ENCODE results near the gene XIST. TPM values are rescaled to one million over a fixed set of nuclear protein-coding genes. Genes with fewer than 3 reads are reported as not detected.

Gene XIST
- polyA plus RNA-seq, 1 donor (not counting 4 experiments of a cell fraction or from before 2014, with no cell fraction given) = 199 TPM

DNA sequence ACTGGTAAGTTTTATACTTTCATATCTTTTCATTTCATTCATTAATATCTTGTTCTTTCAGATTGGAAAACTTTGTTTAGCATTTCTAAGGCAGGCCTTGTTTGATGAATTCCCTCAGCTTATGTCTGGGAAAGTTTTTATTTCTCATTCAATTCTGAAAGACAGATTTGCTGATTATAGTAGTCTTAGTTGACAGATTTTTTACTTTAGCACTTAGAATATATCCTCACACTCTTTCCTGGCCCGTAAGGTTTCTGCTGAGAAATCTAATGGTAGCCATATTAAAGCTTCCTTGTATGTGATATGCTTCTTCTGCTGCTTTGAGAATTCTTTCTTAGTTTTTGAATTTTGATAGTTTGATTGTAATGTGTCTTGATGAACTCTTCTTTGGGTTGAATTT is 7.1 kb upstream of the XIST start:
- Histone ChIP-seq H3K4me3 (ENCODE audit: control insufficient read depth in 2 of 3, extremely low read depth in 1 of 3, insufficient read depth in 2 of 3, low read depth in 1 of 3, low read length in 3 of 3) (no peak overlapping the region), H3K4me1 (ENCODE audit: control insufficient read depth, extremely low read depth, insufficient read depth, low read length) (no peaks in the 10 kb centered on the region), H3K9me1 (ENCODE audit: control insufficient read depth, extremely low read depth, insufficient read depth, low read length) (no peaks in the 10 kb centered on the region), H3K9ac (ENCODE audit: control insufficient read depth, extremely low read depth, insufficient read depth, low read length) (no peak overlapping the region), H2AFZ (ENCODE audit: control insufficient read depth, low read length) (no peak overlapping the region), H3K27me3 (ENCODE audit: control insufficient read depth, extremely low read depth, insufficient read depth, low read length) (peaks cover 5% of the 10 kb centered on the region), H3K4me2 (ENCODE audit: control insufficient read depth, extremely low read depth, insufficient read depth, low read depth, low read length) (no peak overlapping the region), H3K9me3 (ENCODE audit: control insufficient read depth, low read depth, low read length) (no peaks in the 10 kb centered on the region), H3K36me3 (ENCODE audit: control insufficient read depth in 2 of 2, extremely low read depth in 1 of 2, insufficient read depth in 2 of 2, low read length in 2 of 2) (no peaks in the 10 kb centered on the region), H3K79me2 (ENCODE audit: control insufficient read depth, insufficient read depth, low read length) (no peaks in the 10 kb centered on the region), H3K27ac (ENCODE audit: control insufficient read depth, insufficient read depth, low read length) (no peak overlapping the region), H4K20me1 (ENCODE audit: control insufficient read depth, extremely low read depth, insufficient read depth, low read length) (no peaks in the 10 kb centered on the region)
- dilution Hi-C loops (cut with MboI; ENCODE audit: extremely low pct_ligation_motif_present, low sequenced_read_pairs) = loop anchor here (25.0 kb wide), 1 partner anchor 278 kb away; no protein-coding TSS in a partner anchor
- TF ChIP-seq EZH2 (IDR thresholded peaks at IDR 0.05; ENCODE audit: low read length) (no peak), CTCF (optimal IDR thresholded peaks at IDR 0.05 in 1 of 3, IDR thresholded peaks at IDR 0.05 in 1 of 3, conservative IDR thresholded peaks at IDR 0.05 in 1 of 3; ENCODE audit: extremely low read depth in 1 of 3, insufficient read depth in 2 of 3, low read length in 3 of 3) (no peak)
- no peak for DNase-seq (ENCODE audit: low read depth, low spot score)
- no peak for FAIRE-seq

GRCh38 chrX:73855546-73855945 is 3.0 kb upstream of the XIST start:
- DNase-seq (ENCODE audit: low read depth, low spot score) = no peak
- Histone ChIP-seq H3K9me3 (ENCODE audit: control insufficient read depth, low read depth, low read length) (no peaks in the 10 kb centered on the region), H2AFZ (ENCODE audit: control insufficient read depth, low read length) (no peak overlapping the region), H4K20me1 (ENCODE audit: control insufficient read depth, extremely low read depth, insufficient read depth, low read length) (no peaks in the 10 kb centered on the region), H3K27me3 (ENCODE audit: control insufficient read depth, extremely low read depth, insufficient read depth, low read length) (peaks cover under 1% of the 10 kb centered on the region), H3K4me2 (ENCODE audit: control insufficient read depth, extremely low read depth, insufficient read depth, low read depth, low read length) (no peak overlapping the region), H3K4me3 (ENCODE audit: control insufficient read depth in 2 of 3, extremely low read depth in 1 of 3, insufficient read depth in 2 of 3, low read depth in 1 of 3, low read length in 3 of 3) (no peak overlapping the region), H3K79me2 (ENCODE audit: control insufficient read depth, insufficient read depth, low read length) (peaks cover 14% of the 10 kb centered on the region), H3K36me3 (ENCODE audit: control insufficient read depth in 2 of 2, extremely low read depth in 1 of 2, insufficient read depth in 2 of 2, low read length in 2 of 2) (no peaks in the 10 kb centered on the region), H3K27ac (ENCODE audit: control insufficient read depth, insufficient read depth, low read length) (no peak overlapping the region), H3K9ac (ENCODE audit: control insufficient read depth, extremely low read depth, insufficient read depth, low read length) (no peak overlapping the region), H3K9me1 (ENCODE audit: control insufficient read depth, extremely low read depth, insufficient read depth, low read length) (no peaks in the 10 kb centered on the region), H3K4me1 (ENCODE audit: control insufficient read depth, extremely low read depth, insufficient read depth, low read length) (no peaks in the 10 kb centered on the region)
- peak; percentile 77 for FAIRE-seq
- TF ChIP-seq EZH2 (IDR thresholded peaks at IDR 0.05; ENCODE audit: low read length) = no peak
- TF ChIP-seq CTCF (optimal IDR thresholded peaks at IDR 0.05 in 1 of 3, IDR thresholded peaks at IDR 0.05 in 1 of 3, conservative IDR thresholded peaks at IDR 0.05 in 1 of 3; ENCODE audit: extremely low read depth in 1 of 3, insufficient read depth in 2 of 3, low read length in 3 of 3) = peak; percentile 70 to 80 (median 74)
- dilution Hi-C loops (cut with MboI; ENCODE audit: extremely low pct_ligation_motif_present, low sequenced_read_pairs) = loop anchor here (25.0 kb wide), 1 partner anchor 282 kb away; no protein-coding TSS in a partner anchor

Data from keratinocyte (primary cell).